Activated CD4-positive, alpha-beta memory T cell treated with anti-CD3 and anti-CD28 coated beads, Interleukin-2, amount 10 ng/mL, durations not matched to agents 7 days and 5 days (primary cell): Measurements from ENCODE around the gene TEC. TPM values are rescaled to one million over a fixed set of nuclear protein-coding genes. Genes with fewer than 3 reads are reported as not detected.

Experiments used
- CTCF ChIA-PET: fragments of 350-600 bp; sonication (Branson Sonifier 250); formaldehyde crosslinking; loops from one replicate; lab custom pipeline; 2021; ENCODE audit warnings: antibody characterized with exemption, inconsistent platforms; lab: Charles Lee
- POLR2A ChIA-PET: fragments of 350-600 bp; sonication (Branson Sonifier 250); formaldehyde crosslinking; loops from one replicate; lab custom pipeline; 2021; ENCODE audit warnings: antibody characterized with exemption; lab: Charles Lee
- DNase-seq: peaks from one replicate; pipeline ENCODE4 v3.0.0-alpha.2; 2020
- H3K27ac Mint-ChIP-seq: one replicate; pipeline ENCODE4 v1.8.0; 2021; ENCODE audit warnings: mild to moderate bottlenecking, mixed read lengths
- H3K27me3 Mint-ChIP-seq: one replicate; pipeline ENCODE4 v1.8.0; 2021; ENCODE audit warnings: mixed read lengths
- H3K36me3 Mint-ChIP-seq: one replicate; pipeline ENCODE4 v1.8.0; 2021; ENCODE audit warnings: low read depth, mixed read lengths
- H3K4me1 Mint-ChIP-seq: one replicate; pipeline ENCODE4 v1.8.0; 2021; ENCODE audit warnings: mixed read lengths
- H3K4me3 Mint-ChIP-seq: one replicate; pipeline ENCODE4 v1.8.0; 2021; ENCODE audit warnings: mild to moderate bottlenecking, mixed read lengths
- H3K9me3 Mint-ChIP-seq: one replicate; pipeline ENCODE4 v1.8.0; 2021; ENCODE audit warnings: mixed read lengths
- total RNA-seq, 2 experiments: library from RNA; stranded (reverse); gene quantifications; one replicate each; pipeline ENCODE4 v1.2.3, GENCODE V29; 2021

Gene TEC
- total RNA-seq, 2 experiments from 2014 or later: 0.60 to 0.80 TPM

GRCh38 chr4:48090621-48091020 is 179.0 kb downstream of the TEC start:
- POLR2A ChIA-PET: no interaction called here
- Mint-ChIP-seq H3K4me3 (no peak overlapping the region), H3K4me1 (peaks cover 8% of the 10 kb centered on the region), H3K27me3 (no peaks in the 10 kb centered on the region), H3K36me3 (peaks cover 21% of the 10 kb centered on the region), H3K9me3 (no peaks in the 10 kb centered on the region), H3K27ac (no peak overlapping the region)
- DNase-seq: no peak
- CTCF ChIA-PET: interaction anchor here (1.2 to 2.7 kb wide), 2 partner anchors 23 to 57 kb away, joined by 3 to 12 read pairs; no protein-coding TSS in a partner anchor

- Mint-ChIP-seq H3K36me3 (peaks cover 7% of the 10 kb centered on the region), H3K4me3 (no peak overlapping the region), H3K4me1 (no peaks in the 10 kb centered on the region), H3K27ac (peak overlapping the region; percentile 40), H3K9me3 (no peaks in the 10 kb centered on the region), H3K27me3 (no peaks in the 10 kb centered on the region)
- no peak for DNase-seq
- POLR2A ChIA-PET: no interaction called here
- CTCF ChIA-PET: interaction anchor here (1.0 to 4.3 kb wide), 8 partner anchors 10 to 160 kb away, joined by 3 to 37 read pairs (median 4); no protein-coding TSS in a partner anchor
These were observed 183.6 kb downstream of the TEC start for GRCh38 chr4:48085821-48086589.

Other genes with a start within 250 kb of the TEC start
- gene TXK, start 135.6 kb downstream of the TEC start, total RNA-seq: 10 to 100 TPM; 15.2 to 18.5 TPM
- gene SLAIN2, start 71.7 kb upstream of the TEC start, total RNA-seq: 10 to 100 TPM; 62.4 to 66.2 TPM
- gene SLC10A4, start 213.5 kb upstream of the TEC start, total RNA-seq: not detected
- gene ZAR1, start 220.4 kb upstream of the TEC start, total RNA-seq: not detected